Measurements from ENCODE around the gene SLC43A3.

DNA sequence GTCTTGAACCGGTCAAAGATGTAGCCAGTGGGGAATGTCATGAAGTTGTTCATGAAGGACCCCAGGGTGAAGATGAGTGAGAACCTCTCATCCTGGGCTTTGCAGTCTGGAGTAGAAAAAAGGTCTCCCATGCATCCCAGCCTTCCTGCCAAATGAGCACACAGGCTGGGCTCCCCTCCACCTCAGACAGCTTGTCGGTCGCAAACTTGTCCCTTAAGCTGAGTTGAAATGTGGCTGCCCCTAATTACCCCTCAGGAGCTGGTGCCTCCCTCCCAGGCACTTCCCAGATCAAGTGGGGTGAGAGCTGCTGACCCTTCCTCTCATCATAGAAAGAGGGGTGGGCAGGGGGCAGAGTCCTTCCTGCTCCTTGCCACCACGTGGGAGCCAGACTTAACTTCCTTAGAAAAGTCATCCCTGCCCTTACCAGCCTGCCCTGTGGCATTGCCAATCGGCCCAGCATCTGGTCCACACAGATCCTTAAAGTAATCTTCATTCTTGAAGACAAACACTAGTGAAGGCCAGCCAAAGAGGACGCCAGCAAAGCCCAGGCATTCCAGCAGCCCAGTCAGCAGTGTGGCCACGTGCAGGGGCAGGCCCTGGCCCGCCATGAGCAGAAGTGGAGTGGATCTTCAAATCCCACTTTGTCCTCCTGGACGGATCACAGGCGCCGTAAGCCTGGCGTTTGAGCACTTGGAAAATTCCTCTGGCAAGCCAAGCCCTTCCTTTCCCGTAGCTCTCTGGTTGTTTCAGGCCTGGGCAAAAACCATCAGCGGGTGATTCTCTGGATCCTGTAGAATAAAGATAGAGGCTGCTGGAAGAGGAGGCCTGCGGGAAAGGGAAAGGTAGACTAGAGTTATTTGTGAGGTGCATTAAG is 1.1 kb downstream of the SLC43A3 start:
- TF ChIP-seq EZH2 (IDR thresholded peaks at IDR 0.05; ENCODE audit: insufficient read depth, poor library complexity, severe bottlenecking) (no peak), EZH2phosphoT487 (IDR thresholded peaks at IDR 0.05; ENCODE audit: insufficient read depth, low read depth) (no peak)
